ENCODE measurements around the gene C19orf44. TPM values are rescaled to one million over a fixed set of nuclear protein-coding genes. Genes with fewer than 3 reads are reported as not detected.

The C19orf44 gene
- total RNA-seq (ENCODE audit: low replicate concordance), result 2.0 and 2.6 TPM in 2 replicates

GRCh38 chr19:16495982-16496612 lies at the start of gene C19orf44, which contains the start of gene CALR3:
C19orf44 (plus strand) TSS chr19:16496394; CDS start chr19:16500793, 4,399 bp downstream.
CALR3 (minus strand) TSS chr19:16496167; CDS start chr19:16496129, 38 bp downstream.

GRCh38 chr19:16542045-16542909 lies 46.1 kb downstream of the C19orf44 start, which contains the start of gene CHERP:
CHERP (minus strand) TSS chr19:16542437; CDS start chr19:16542378, 59 bp downstream.

Other genes with a start within 250 kb of the C19orf44 start
- gene KLF2, start 171.6 kb upstream of the C19orf44 start, total RNA-seq (ENCODE audit: low replicate concordance), result 0.59 and 6.1 TPM in 2 replicates
- 5.9 and 11.0 TPM in 2 replicates for gene EPS15L1, start 24.4 kb upstream of the C19orf44 start, total RNA-seq (ENCODE audit: low replicate concordance)
- 0.08 TPM in 1 of 2 replicates, not detected in the other for gene CALR3, start 227 bp upstream of the C19orf44 start, total RNA-seq (ENCODE audit: low replicate concordance)
- 3.6 and 4.2 TPM in 2 replicates for gene CHERP, start 46.0 kb downstream of the C19orf44 start, total RNA-seq (ENCODE audit: low replicate concordance)
- gene SLC35E1, start 76.0 kb downstream of the C19orf44 start, total RNA-seq (ENCODE audit: low replicate concordance), result 15.9 and 22.4 TPM in 2 replicates
- 2.8 and 3.9 TPM in 2 replicates for gene MED26, start 131.8 kb downstream of the C19orf44 start, total RNA-seq (ENCODE audit: low replicate concordance)
- gene SMIM7, start 163.8 kb downstream of the C19orf44 start, total RNA-seq (ENCODE audit: low replicate concordance), result 51.9 and 68.4 TPM in 2 replicates
- gene TMEM38A, start 164.7 kb downstream of the C19orf44 start, total RNA-seq (ENCODE audit: low replicate concordance), result 3.7 TPM in 2 replicates
- gene NWD1, start 223.5 kb downstream of the C19orf44 start, total RNA-seq (ENCODE audit: low replicate concordance), result under 0.01 TPM in 1 of 2 replicates, not detected in the other

All from smooth muscle cell of the coronary artery (primary cell).